GM19240 (cell line): ENCODE measurements around the gene CDC25C.

Experiments
- DNase-seq: peaks from one replicate; pipeline ENCODE4 v3.0.0; 2011; ENCODE audit warnings: low spot score; ENCODE audit not compliant: insufficient read length

Gene CDC25C

DNA sequence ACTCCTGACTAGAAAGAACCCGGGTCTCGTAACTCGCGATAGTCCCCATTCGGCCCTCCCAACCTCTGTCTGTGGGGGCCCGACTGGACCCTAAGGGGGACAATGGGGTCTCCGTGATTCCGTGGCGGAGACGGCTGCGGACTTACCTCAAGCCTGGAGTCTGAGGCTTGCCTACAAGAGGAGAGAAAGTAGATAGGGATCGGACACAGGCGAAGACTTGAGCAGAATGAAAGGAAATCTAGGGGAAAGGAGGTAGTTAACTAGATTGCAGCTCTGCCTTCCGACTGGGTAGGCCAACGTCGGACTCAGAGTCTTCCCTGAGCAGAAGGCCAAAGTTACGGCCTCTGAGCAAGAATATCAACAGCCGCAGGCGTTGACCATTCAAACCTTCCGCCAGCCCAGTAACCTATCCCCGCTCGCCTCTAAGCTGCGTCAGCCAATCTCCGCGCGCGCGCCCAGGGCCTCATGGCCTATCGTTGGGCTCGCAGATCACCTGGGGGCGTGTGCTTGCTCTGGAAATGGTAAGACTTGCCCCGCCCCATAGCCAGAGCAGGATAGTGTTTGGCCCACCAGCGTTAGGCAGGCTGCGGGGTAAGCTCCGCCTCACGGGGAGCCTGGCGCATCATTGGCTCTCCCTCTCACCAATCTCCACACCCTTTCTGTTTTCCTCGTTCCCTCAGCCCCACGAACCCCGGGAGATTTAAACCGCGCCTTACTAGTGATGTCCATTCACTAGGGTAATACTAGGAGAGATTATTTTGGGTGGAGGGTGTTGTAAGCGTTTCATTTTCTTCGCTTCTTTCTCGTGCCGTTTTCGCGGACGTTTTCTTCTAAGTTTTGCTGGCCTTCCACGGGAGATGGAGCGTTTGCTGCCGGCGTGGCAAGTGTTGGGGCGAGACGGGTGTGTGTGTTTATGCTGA lies at the start of gene CDC25C:
Gene CDC25C, minus strand, starts transcription at position 356 of the 920 bp plus-strand sequence. CDS start 624 bp downstream, outside the sequence.
- peak; percentile 99 for DNase-seq

GRCh38 chr5:138372653-138373052 lies 41.0 kb upstream of the CDC25C start:
- DNase-seq: no peak

DNA sequence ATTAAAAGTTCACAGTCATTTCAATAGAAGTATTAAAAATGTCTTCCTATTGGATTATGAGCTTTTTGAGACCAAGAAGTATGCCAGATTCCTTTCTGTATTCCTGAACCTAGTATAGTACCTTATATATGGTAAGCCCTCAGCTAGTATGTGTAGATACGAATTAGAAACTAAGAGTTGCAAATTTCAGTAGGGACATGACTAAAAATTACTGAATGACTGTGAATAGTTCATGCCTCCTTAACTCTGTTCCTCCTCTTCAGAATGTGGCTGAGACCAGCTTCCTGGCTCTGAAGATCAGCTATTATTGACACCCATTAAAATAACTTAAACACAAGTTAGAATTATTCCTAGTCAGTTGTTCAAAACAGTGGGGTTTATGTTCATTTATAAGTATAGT lies 40.6 kb upstream of the CDC25C start:
- DNase-seq: no peak

DNA sequence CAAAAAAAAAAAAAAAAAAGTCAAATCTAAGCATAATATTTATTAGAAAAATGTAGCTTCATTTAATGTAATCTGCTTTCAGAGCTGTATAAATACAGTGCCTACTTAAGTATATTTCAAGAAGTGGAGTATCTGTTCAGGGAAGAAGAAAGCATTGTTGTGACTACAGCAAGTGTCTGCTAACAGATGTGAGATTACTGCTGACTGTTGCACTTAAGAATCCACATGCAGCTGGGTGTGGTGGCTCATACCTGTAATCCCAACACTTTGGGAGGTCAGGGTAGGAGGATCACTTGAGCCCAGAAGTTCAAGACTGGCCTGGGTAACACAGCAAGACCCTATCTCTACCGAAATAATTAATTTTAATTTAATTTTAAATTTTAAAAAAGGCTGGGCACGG lies 39.9 kb upstream of the CDC25C start:
- DNase-seq: no peak

DNA sequence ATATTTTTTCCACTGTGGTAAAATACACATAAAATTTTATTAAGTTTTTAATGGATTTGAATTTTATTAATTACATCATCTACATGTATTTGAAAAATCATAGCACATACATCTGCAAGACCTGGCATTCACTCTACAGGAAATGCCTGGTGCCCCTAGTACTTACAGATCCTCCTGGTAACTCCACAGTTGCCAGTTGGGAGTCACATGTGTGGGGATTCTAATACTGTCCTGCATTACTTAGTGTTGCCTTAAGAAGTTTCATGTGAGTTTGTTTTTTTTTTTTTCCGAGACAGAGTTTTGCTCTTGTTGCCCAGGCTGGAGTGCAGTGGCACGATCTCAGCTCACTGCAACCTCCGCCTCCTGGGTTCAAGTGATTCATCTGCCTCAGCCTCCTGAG lies 38.9 kb upstream of the CDC25C start:
- no peak for DNase-seq

DNA sequence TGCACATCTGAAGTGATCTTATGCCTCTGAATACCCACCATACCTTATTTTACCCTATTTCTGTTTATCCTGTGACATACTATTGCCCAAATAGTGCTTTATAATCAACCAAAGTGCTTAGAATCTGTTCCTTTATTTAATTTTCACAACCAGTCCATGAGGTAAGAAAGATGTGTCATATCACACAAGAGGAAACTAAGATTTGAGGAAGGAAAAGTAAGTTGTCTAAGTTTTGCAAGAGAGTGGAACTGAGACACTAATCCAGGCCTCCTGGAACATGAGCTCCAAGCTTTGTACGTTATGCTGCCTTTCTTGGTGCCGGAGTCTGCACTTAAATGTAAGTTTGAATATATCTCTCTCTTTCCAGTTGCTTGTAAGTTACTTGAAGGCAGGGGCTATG lies 38.1 kb upstream of the CDC25C start:
- DNase-seq: no peak

GRCh38 chr5:138369261-138369660 lies 37.7 kb upstream of the CDC25C start:
- DNase-seq: no peak

- DNase-seq: no peak
Measured at GRCh38 chr5:138366632-138367382, 35.2 kb upstream of the CDC25C start.

- DNase-seq: no peak
Measured at GRCh38 chr5:138364576-138364975, 33.0 kb upstream of the CDC25C start.

GRCh38 chr5:138360941-138361452 lies 29.4 kb upstream of the CDC25C start:
- no peak for DNase-seq

DNA sequence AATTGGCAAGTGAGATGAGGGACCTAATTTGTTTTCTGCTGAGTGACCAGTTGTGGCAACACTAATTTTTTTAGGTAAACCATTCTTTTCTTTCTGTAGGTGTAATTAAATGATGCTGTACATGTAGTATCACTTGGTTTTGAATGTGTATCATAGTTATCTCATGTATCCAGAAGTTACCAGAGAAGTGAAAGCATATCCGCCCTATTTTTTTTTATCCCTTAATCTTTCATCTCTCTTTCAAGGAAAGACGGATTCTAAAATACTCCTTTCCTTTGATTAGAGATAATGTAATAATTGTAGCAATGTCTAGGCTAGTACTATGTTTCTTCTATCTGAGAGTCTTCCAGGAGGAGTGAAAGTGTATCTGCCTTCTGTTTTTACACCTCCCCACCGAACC lies 28.0 kb upstream of the CDC25C start:
- no peak for DNase-seq

GRCh38 chr5:138354926-138355378 lies 23.3 kb upstream of the CDC25C start:
- peak; percentile 70 for DNase-seq

DNA sequence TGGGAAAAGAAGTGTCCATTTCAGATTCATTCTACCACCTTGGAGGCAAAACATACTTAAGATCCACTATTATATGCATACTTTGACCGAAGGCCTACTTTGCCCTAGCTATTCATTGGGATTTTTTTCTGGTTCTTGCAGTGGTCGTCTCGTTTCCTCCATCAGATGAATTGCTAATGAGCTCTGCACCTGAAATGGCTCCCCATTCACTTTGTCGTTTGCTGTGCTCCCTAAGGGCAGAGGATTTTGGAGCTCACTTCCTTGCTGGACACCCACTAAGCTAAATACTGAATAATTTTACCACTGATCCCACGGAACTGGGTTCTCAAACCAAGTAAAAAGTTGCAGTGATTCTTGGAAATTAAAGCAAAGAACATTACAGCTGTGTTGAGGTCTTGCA lies 22.8 kb upstream of the CDC25C start:
- DNase-seq: no peak

- DNase-seq: no peak
Measured at GRCh38 chr5:138353560-138354080, 22.0 kb upstream of the CDC25C start.

DNA sequence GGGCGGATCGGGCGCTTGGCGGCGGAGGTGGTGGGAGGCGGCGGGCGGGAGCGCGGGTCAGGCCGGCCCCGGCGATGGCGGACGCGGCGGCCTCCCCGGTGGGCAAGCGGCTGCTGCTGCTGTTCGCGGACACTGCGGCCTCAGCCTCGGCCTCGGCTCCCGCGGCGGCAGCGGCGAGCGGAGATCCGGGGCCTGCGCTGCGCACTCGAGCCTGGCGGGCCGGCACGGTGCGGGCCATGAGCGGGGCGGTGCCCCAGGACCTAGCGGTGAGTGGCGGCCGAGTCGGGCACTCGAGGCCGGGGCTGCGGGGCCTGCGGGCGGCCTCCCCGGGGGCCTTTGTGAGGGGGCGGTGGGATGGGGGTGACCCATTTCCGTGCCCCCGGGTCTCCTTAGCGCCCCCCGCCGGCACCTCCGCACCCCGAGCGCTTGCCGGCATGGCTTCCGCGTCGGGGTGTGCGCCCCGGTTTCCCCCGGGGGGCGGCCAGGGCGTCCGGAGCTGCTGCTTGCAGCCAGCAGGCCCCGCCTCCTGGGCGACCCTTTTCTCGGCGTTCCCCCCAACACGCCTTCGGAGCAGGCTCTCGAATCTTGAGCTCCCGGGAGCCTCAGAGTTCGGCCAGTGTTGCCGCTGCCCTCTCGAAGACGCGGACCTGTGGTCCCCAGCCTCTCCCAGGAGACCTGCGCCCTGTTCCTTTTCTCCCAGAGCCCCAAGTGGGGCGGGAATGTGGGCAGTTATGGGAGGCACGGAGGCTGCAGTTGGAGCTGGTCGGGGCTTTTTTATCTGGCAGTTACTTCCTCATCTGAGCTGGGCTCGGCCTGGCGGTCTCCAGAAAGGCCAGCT lies 21.3 kb upstream of the CDC25C start:
- DNase-seq: no peak

- DNase-seq: peak; percentile 88
Measured at GRCh38 chr5:138352071-138352721, 20.6 kb upstream of the CDC25C start, which contains the start of gene KDM3B. Gene KDM3B (plus strand): TSS chr5:138352685. CDS start chr5:138352796, 111 bp downstream.

DNA sequence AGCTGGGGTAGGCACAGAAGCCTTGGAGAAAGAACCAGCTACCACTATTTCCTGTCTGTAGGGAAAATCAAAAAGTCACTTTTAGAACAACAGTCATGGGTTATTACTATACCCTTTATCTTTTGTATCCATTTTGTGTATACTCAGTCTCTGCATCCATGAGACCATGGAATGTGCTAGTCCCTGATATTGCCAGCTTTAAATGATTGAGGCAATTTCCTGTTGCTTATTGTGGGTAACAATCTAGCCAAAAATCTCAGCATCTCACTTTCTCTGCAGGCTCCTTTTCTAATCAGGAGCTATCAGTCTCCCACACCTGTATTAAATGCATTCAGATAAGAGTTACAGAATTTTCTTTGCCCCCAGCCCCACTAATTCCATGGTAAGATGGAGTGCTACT lies 19.9 kb upstream of the CDC25C start:
- DNase-seq: no peak

DNA sequence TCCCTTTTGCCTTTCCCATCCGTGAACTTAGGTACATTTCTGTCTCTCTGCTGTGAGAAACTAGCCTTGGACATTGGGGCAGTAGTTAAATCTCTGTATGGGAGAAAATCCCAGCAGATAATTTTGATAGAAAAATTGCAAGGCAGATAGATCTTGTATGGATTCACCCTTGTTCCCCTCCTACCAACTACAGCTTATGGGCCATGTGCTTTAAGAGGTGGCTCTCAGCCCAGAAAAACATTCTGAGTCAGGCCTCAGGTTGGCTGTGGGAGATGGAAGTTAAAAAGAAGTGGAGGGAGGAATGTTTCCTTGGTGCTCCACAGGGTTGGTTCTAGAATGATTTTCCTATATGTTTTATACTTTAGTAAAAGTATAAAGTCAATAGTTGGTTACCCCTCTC lies 19.5 kb upstream of the CDC25C start:
- no peak for DNase-seq

- no peak for DNase-seq
Measured at GRCh38 chr5:138350563-138350890, 18.9 kb upstream of the CDC25C start.

- DNase-seq: no peak
Measured at GRCh38 chr5:138349852-138350562, 18.4 kb upstream of the CDC25C start.
